ENCODE data around the gene TMEM181.
"Not testable (repeated sequence)": the region's sequence is repeated elsewhere in the genome, so short reads cannot be mapped to it uniquely, and the experiment has no call there.

The TMEM181 gene

GRCh38 chr6:158655569-158656450 is 95.9 kb downstream of the TMEM181 start:
- no peak for DNase-seq (ENCODE audit: low read depth in 3 of 3, low spot score in 1 of 3)

- DNase-seq (ENCODE audit: low read depth in 3 of 3, low spot score in 1 of 3), result not testable (repeated sequence)
Observed at GRCh38 chr6:158656986-158657385, 97.1 kb downstream of the TMEM181 start.

DNA sequence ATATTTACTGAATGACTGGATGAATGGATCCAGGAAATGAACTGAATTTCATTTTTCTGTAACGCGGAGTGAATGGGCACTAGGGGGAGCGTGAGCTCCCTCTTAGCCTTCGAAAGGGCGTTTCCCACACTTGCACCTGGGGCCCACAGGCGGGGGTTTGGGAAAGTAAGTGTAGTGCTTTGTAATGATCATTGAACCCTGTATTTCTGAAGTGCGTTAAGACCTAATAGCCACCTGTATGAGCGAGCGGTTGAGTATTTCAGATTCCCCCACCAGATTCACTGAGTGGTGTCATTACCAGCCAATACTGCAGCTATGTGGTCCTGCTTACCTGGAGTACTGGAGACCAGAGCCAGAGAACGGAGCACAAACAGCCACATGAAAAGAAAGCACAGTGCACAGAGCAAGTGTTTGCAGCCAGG is 100.5 kb downstream of the TMEM181 start:
- DNase-seq (ENCODE audit: low read depth in 3 of 3, low spot score in 1 of 3), result peak in 1 of 3 donors; percentile 17

GRCh38 chr6:158661156-158661685 is 101.3 kb downstream of the TMEM181 start:
- no peak for DNase-seq (ENCODE audit: low read depth in 3 of 3, low spot score in 1 of 3)

GRCh38 chr6:158662607-158662953 is 102.7 kb downstream of the TMEM181 start:
- DNase-seq (ENCODE audit: low read depth in 3 of 3, low spot score in 1 of 3), result no peak

GRCh38 chr6:158662954-158663624 is 103.2 kb downstream of the TMEM181 start:
- DNase-seq (ENCODE audit: low read depth in 3 of 3, low spot score in 1 of 3), result no peak

DNA sequence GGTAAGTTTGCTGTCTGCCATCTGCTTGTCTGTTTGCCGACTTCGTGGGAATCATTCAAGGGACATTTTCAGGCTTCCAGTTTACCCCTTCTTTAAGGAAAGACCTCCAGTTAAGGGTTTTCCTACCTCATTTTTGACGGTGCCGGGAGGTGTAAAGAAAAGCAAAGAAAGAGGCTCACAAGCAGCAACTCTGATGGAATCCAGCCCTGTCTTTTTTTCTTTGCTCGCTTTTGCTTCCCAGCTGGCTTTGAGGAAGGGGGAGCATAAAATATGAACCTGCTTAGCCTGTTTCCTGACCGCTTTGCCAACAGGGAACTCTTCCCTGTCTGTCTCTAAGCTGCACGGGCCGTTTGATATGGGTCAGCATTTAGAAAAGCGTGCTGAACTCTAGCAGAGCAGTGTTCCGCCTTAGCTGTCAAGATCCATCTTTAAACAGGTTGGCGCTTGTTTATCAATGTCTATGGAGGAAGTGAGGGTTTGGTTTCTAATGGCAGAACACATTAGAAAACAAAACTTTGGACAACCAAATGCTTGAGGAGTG is 103.8 kb downstream of the TMEM181 start:
- no peak for DNase-seq (ENCODE audit: low read depth in 3 of 3, low spot score in 1 of 3)

- no peak for DNase-seq (ENCODE audit: low read depth in 3 of 3, low spot score in 1 of 3)
Observed at GRCh38 chr6:158665332-158665731, 105.4 kb downstream of the TMEM181 start.

GRCh38 chr6:158666628-158667359 is 106.9 kb downstream of the TMEM181 start:
- DNase-seq (ENCODE audit: low read depth in 3 of 3, low spot score in 1 of 3), result no peak

GRCh38 chr6:158667360-158667981 is 107.6 kb downstream of the TMEM181 start:
- DNase-seq (ENCODE audit: low read depth in 3 of 3, low spot score in 1 of 3), result no peak

DNA sequence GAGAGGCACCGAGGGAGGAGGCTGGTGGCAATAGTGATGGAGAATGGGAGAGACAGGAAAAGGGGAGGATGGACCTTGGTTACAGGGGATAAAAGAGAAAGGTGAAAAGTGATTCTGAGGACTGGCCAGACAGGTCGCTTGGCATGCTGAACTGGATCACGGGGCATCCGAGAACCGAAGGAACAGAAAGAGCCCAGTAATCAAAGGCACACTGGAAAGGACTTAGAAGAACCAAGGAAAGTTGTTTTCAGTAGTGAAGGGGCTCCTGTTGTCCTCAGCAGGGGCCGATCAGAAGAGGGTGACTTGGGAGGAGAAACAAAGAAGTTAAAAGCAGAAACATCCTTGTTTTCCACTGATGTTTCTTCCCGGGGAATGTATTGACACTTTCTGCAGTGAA is 108.8 kb downstream of the TMEM181 start:
- no peak for DNase-seq (ENCODE audit: low read depth in 3 of 3, low spot score in 1 of 3)

GRCh38 chr6:158669145-158670035 is 109.5 kb downstream of the TMEM181 start:
- DNase-seq (ENCODE audit: low read depth in 3 of 3, low spot score in 1 of 3), result no peak

- not testable (repeated sequence) for DNase-seq (ENCODE audit: low read depth in 3 of 3, low spot score in 1 of 3)
Observed at GRCh38 chr6:158672119-158672518, 112.2 kb downstream of the TMEM181 start.

GRCh38 chr6:158672726-158673125 is 112.8 kb downstream of the TMEM181 start:
- DNase-seq (ENCODE audit: low read depth in 3 of 3, low spot score in 1 of 3), result no peak

GRCh38 chr6:158674342-158675131 is 114.6 kb downstream of the TMEM181 start:
- DNase-seq (ENCODE audit: low read depth in 3 of 3, low spot score in 1 of 3), result no peak

GRCh38 chr6:158677094-158677493 is 117.2 kb downstream of the TMEM181 start:
- not testable (repeated sequence) for DNase-seq (ENCODE audit: low read depth in 3 of 3, low spot score in 1 of 3)

DNA sequence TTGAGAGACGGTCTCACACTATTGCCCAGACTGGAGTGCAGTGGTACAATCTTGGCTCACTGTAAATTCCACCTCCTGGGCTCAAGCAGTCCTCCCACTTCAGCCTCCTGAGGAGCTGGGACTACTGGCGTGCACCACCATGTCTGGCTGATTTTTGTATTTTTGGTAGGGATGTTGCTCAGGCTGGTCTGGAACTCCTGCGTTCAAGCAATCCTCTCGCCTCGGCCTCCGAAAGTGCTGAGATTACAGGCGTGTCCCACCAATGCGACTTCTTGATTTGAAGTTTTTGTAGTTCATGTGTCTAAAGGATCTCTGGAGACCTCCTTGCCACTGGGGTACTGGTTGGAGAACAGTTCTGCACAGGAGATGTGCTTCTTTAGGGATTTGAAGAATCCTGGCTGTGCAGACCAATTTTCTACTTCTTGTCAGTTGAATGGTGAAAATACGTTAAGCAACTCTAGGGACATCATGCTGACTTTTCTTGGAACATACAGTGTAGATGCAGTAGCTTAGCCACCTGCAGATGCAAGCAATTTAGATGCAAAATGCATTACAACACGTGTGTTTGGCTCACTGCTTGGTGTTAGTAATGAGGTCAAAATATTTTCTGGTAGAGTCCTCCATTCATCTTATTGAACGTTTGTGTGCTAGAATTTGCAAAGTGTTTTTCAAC is 118.2 kb downstream of the TMEM181 start:
- DNase-seq (ENCODE audit: low read depth in 3 of 3, low spot score in 1 of 3), result no peak

- no peak for DNase-seq (ENCODE audit: low read depth in 3 of 3, low spot score in 1 of 3)
Observed at GRCh38 chr6:158680015-158680414, 120.1 kb downstream of the TMEM181 start.

All from stimulated activated CD4-positive, alpha-beta T cell treated with anti-CD3 and anti-CD28 coated beads, TNF-alpha, amount 100 ng/mL, for 1 hour (primary cell).